Measurements from ENCODE around the gene SV2C. TPM values are rescaled to one million over a fixed set of nuclear protein-coding genes. Genes with fewer than 3 reads are reported as not detected.
A peak's percentile ranks its signal among the peaks of the same experiment; 100 is the strongest.
"Not testable (repeated sequence)": the region's sequence is repeated elsewhere in the genome, so short reads cannot be mapped to it uniquely, and the experiment has no call there.

The SV2C gene
- total RNA-seq, 1 donor from 2014 or later, result not detected

- TF ChIP-seq, protein P1, sequence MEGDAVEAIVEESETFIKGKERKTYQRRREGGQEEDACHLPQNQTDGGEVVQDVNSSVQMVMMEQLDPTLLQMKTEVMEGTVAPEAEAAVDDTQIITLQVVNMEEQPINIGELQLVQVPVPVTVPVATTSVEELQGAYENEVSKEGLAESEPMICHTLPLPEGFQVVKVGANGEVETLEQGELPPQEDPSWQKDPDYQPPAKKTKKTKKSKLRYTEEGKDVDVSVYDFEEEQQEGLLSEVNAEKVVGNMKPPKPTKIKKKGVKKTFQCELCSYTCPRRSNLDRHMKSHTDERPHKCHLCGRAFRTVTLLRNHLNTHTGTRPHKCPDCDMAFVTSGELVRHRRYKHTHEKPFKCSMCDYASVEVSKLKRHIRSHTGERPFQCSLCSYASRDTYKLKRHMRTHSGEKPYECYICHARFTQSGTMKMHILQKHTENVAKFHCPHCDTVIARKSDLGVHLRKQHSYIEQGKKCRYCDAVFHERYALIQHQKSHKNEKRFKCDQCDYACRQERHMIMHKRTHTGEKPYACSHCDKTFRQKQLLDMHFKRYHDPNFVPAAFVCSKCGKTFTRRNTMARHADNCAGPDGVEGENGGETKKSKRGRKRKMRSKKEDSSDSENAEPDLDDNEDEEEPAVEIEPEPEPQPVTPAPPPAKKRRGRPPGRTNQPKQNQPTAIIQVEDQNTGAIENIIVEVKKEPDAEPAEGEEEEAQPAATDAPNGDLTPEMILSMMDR (conservative IDR thresholded peaks at IDR 0.05; ENCODE audit: low read depth, low read length), result no peak
- H3K4me3 ChIP-seq (ENCODE audit: low read depth, low read length), result no peak overlapping the region
- no peak for DNase-seq (ENCODE audit: low read depth)
Measured at GRCh38 chr5:76224898-76225297, 141.7 kb downstream of the SV2C start.

DNA sequence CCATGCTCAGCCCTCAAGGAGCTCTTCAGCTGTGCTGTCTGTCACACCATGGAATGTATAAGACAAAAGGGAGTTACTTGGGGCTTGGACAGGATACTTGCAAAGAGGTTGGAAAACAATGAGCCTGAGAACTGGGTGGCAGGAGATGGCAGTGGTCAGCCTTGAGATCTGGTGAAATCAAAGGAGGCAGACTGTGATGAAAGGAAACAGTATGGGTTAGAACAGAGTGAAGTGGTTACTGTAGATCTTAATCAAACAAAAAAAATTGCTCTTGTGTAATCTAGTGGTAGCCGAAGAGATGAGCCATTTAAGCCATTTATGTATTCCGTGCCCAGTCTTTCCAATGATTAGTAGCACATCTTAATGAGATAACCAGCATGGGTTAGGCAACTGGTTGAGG, 142.2 kb downstream of the SV2C start:
- no peak overlapping the region for H3K4me3 ChIP-seq (ENCODE audit: low read depth, low read length)
- TF ChIP-seq, protein P1 (conservative IDR thresholded peaks at IDR 0.05; ENCODE audit: low read depth, low read length), result no peak
- DNase-seq (ENCODE audit: low read depth), result no peak

GRCh38 chr5:76229900-76230299, 146.7 kb downstream of the SV2C start:
- no peak for DNase-seq (ENCODE audit: low read depth)
- H3K4me3 ChIP-seq (ENCODE audit: low read depth, low read length), result no peak overlapping the region
- TF ChIP-seq, protein P1 (conservative IDR thresholded peaks at IDR 0.05; ENCODE audit: low read depth, low read length), result no peak

- DNase-seq (ENCODE audit: low read depth), result peak; percentile 29
- TF ChIP-seq, protein P1 (conservative IDR thresholded peaks at IDR 0.05; ENCODE audit: low read depth, low read length), result no peak
Measured at GRCh38 chr5:76230711-76231285, 147.6 kb downstream of the SV2C start.

DNA sequence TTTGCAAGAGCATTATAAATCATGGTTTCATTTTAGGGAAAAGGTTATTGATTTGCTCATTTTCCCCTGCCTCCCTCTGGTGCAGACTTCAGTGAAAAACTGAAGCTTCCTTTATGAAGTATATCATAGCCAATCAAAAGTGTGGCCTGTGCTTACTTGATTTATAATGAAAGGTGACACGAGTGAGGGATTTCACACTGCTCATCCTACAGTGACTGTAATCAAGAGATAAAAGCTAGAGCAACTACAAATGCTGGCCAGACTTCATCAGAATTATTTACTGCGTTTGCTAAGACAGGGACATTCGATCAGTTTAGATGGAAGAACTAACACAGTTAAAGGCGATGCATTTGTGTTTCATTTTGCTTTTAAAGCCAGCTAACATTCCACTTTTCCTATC, 151.5 kb downstream of the SV2C start:
- DNase-seq (ENCODE audit: low read depth), result no peak
- TF ChIP-seq, protein P1 (conservative IDR thresholded peaks at IDR 0.05; ENCODE audit: low read depth, low read length), result no peak
- H3K4me3 ChIP-seq (ENCODE audit: low read depth, low read length), result no peak overlapping the region

More at GRCh38 chr5:76230711-76231285, 147.6 kb downstream of the SV2C start:
- H3K4me3 ChIP-seq (ENCODE audit: low read depth, low read length), result no peak overlapping the region

DNA sequence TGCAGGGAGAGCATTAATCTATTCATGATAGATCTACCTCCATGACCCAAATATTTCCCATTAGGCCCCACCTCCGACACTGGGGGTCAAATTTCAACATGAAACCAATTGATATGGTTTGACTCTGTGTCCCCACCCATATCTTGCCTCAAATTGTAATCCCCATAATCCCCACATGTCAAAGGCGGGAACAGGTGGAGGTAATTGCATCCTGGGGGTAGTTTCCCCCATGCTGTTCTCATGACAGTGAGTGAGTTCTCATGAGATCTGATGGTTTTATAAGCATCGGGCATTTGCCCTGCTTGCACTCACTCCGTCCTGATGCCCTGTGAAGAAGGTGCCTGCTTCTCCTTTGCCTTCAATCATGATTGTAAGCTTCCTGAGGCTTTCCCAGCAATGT, 153.5 kb downstream of the SV2C start:
- DNase-seq (ENCODE audit: low read depth), result no peak
- TF ChIP-seq, protein P1 (conservative IDR thresholded peaks at IDR 0.05; ENCODE audit: low read depth, low read length), result no peak
- H3K4me3 ChIP-seq (ENCODE audit: low read depth, low read length), result no peak overlapping the region

DNA sequence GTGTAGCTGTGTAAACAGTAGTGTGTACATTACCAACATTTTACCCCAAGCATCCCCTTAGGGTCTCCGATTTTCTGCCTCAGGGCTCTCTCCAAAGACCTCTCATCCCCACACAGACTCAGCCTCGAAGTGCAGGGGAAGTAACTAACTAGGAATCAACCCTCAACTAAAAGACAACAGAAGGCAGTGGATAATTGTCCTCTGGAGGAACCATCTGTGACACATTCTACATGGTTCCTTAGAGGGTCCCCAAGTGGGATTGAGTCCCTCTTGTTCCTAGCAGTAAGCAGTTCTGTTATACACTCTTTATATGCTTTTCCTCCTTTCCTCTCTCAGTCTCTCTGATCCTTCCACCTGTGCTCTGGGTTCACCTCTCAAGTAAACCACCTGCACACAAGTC, 157.2 kb downstream of the SV2C start:
- no peak for DNase-seq (ENCODE audit: low read depth)
- H3K4me3 ChIP-seq (ENCODE audit: low read depth, low read length), result no peak overlapping the region
- TF ChIP-seq, protein P1 (conservative IDR thresholded peaks at IDR 0.05; ENCODE audit: low read depth, low read length), result no peak

DNA sequence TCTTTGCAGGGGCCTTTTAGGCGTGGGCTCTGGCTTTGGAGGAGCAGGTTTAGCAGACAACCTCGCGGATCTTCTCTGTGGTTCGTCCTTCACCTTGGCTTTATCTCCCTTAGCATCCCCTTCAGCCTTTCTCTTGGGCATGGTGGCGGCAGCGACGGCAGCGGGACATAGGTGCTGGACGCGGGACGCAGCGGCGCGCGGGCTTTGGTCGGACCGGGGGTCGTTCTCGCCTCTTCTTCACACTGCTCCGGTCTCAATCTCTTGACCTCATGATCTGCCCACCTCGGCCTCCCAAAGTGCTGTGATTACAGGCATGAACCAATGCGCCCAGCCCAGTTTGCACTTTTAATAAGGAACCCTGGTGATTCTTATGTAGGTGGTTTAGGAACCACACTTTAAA, 159.0 kb downstream of the SV2C start:
- not testable (repeated sequence) for DNase-seq (ENCODE audit: low read depth); H3K4me3 ChIP-seq (ENCODE audit: low read depth, low read length)
